Memory B cell (primary cell): Measurements from ENCODE around the gene SEMA7A.

Source experiments
- ATAC-seq: fragments of 150-1000 bp; cut with Tn5 transposase; 2 replicates; pipeline ENCODE4 v1.10.0; 2021; ENCODE audit warnings: low read depth, mild to moderate bottlenecking, moderate library complexity
- DNase-seq, 2 donors: peaks; one replicate each; pipeline ENCODE4 v3.0.0; 2022; ENCODE audit warnings: low spot score in 2 of 2
- H3K27ac Mint-ChIP-seq: one replicate; pipeline ENCODE4 v1.8.0; 2022; ENCODE audit warnings: mild to moderate bottlenecking, moderate library complexity, mixed read lengths
- H3K27me3 Mint-ChIP-seq: one replicate; pipeline ENCODE4 v1.8.0; 2022; ENCODE audit warnings: mixed read lengths
- H3K36me3 Mint-ChIP-seq: one replicate; pipeline ENCODE4 v1.8.0; 2022; ENCODE audit warnings: mild to moderate bottlenecking, mixed read lengths
- H3K4me1 Mint-ChIP-seq: one replicate; pipeline ENCODE4 v1.8.0; 2022; ENCODE audit warnings: mixed read lengths
- H3K4me3 Mint-ChIP-seq: one replicate; pipeline ENCODE4 v1.8.0; 2022; ENCODE audit warnings: mild to moderate bottlenecking, moderate library complexity, mixed read lengths
- H3K9me3 Mint-ChIP-seq: one replicate; pipeline ENCODE4 v1.8.0; 2022; ENCODE audit warnings: mixed read lengths

Gene SEMA7A

DNA sequence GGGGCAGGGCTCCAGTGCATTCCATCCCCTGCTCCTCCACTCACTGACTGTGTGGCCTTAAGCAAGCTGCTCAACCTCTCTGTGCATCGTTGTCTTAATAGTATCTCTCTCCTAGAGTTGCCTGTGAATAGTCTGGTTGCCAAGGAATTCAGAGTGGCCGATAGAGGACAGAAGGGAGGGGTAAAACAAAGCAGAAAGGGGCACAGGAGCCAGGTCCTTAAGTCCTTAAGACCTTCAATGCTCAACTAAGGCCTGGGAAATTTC lies 52.6 kb downstream of the SEMA7A start:
- Mint-ChIP-seq H3K27ac (no peak overlapping the region), H3K36me3 (no peaks in the 10 kb centered on the region), H3K4me1 (peaks cover 27% of the 10 kb centered on the region), H3K27me3 (no peaks in the 10 kb centered on the region), H3K4me3 (no peak overlapping the region), H3K9me3 (no peaks in the 10 kb centered on the region)
- ATAC-seq (no peak), DNase-seq (no peak)

DNA sequence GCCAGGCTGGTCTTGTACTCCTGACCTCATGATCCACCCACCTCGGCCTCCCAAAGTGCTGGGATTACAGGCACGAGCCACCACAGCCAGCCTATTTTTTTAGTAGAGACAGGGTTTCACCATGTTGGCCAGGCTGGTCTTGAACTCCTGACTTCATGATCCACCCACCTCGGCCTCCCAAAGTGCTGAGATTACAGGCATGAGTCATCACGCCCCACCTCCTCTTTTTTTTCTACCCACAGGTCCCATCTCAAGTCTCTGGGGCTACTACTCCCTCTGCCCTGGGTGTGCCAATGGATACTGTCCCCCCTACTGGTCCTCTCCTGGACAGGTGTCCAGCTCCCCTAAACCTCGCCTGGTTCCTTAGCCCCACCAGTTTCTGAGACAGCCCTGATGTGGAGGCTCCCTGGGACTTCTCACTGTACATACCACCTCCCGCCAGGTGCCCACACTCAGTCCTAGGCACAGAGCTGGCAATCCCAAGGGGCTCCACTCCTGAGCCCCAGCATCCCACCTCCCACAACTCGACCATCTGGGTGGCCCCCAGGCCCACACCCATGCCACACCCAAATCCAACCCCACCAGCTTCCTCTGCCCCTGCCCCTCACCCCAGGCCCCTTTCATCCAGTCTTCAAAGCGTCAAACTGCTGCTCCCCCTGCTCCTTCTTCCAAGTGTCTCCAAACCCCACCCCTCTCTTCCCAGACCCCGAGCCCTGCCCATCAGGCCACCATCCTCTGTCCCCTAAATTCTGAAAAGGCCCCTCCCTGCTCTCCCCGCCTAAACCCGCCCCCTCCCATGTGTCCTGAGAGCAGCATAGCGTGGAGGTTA lies 53.2 kb downstream of the SEMA7A start:
- H3K4me1 Mint-ChIP-seq = peaks cover 25% of the 10 kb centered on the region
- H3K27ac Mint-ChIP-seq = peak overlapping the region; percentile 70
- no peak for ATAC-seq
- no peaks in the 10 kb centered on the region for H3K36me3 Mint-ChIP-seq
- no peaks in the 10 kb centered on the region for H3K9me3 Mint-ChIP-seq
- no peak overlapping the region for H3K4me3 Mint-ChIP-seq
- no peak for DNase-seq
- no peaks in the 10 kb centered on the region for H3K27me3 Mint-ChIP-seq

DNA sequence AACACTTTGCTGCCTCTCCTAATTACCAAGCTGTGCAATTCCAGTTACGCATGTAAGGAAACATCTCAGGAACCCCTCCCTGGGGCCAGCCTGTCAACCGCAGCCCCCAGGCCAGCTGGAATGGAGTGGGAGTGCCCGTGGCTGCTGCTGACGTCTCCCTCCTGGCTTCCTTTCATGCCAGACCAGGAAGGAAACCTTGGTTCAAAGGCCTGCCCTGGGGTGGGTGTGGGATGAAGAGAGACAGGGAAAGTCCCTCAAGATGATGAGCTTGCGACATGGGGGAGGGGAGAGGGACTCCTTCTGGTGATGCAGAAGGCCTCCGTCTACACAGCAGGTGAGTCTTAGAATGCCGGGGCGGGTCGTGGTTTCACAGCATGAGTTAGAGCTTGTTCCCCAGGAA lies 54.9 kb downstream of the SEMA7A start:
- peaks cover 21% of the 10 kb centered on the region for H3K4me1 Mint-ChIP-seq
- no peak for ATAC-seq
- no peak overlapping the region for H3K4me3 Mint-ChIP-seq

DNA sequence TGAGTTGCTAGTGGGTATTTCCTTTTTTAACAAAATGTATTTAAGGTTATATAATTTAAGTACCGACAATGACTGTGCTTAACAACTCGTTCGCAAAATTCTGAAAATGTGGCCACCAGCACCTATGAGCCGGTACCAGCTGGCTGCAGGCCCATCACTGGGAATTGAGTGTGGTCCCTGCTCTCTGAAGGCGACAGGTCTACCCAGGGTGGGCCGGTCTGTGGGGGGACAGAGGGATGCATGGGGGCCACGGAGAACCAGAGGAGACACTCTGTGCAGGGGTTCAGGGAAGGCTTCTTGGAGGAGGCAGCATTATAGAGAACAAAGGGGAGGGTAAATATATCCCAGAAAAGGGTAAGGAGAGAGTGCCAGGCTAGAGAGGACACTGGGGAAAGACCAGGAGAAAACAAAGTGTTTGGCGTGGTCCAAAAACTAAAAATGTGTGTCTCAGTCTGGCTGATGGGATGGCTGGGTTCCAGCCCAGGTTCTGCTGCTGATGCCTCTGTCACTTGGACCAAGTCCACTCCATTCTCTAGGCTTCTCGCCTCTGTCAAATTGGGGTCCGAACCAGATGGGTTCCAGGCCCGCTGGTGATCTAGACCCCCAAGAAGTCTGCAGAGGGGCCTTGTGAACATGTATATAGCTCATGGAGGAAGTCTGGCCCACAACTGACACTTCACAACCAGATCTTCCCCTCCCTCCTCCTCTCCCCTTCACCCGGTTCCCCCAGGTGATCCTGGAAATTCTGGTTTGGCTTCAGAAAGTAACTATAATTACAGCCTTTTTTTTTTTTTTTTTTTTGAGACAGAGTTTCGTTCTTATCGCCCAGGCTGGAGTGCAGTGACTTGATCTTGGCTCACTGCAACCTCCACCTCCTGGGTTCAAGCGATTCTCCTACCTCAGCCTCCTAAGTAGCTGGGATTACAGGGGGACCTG lies 55.7 kb downstream of the SEMA7A start:
- no peak overlapping the region for H3K4me3 Mint-ChIP-seq
- no peaks in the 10 kb centered on the region for H3K9me3 Mint-ChIP-seq
- H3K36me3 Mint-ChIP-seq = no peaks in the 10 kb centered on the region
- no peak for ATAC-seq
- no peaks in the 10 kb centered on the region for H3K27me3 Mint-ChIP-seq
- H3K4me1 Mint-ChIP-seq = peaks cover 19% of the 10 kb centered on the region
- no peak overlapping the region for H3K27ac Mint-ChIP-seq
- DNase-seq = no peak

More for the DNA sequence above, 54.9 kb downstream of the SEMA7A start:
- no peak overlapping the region for H3K27ac Mint-ChIP-seq
- no peak for DNase-seq
- no peaks in the 10 kb centered on the region for H3K9me3 Mint-ChIP-seq
- no peaks in the 10 kb centered on the region for H3K27me3 Mint-ChIP-seq
- H3K36me3 Mint-ChIP-seq = no peaks in the 10 kb centered on the region

DNA sequence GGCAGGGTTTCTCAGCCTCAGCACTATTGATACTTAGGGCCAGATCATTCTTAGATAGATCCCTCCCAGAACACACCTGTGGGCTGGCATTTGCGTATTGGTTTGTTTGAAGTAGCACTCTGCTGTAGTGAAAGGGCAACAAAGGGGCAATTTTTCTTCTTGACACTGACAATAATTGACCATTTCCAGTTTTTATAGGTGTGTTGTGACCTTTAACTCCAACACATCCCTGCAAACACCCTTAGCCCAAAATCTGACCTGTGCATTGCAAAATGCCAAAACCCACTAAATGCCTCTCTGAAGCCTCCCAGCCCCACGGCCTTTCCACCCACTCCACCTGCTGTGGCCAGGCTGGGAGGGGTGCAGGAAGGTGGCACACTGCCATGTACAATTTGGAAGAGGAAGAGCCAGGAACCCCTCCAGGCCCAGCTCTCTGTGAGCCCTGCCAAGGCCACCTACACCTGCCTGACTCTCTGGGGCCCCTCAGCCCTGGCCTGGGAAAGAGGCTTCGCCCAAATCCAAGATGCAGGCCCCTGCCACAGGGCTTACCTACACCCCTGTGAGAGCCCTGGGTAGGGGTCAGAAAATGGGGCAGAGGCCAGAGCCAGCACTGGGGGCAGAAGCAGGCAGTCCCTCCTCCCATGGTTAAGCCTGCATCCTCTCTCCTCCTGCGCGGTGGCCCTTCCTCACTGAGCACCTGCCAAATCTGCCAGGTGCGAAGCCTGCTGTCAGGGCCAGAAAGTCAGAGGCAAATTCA lies 56.8 kb downstream of the SEMA7A start:
- H3K4me1 Mint-ChIP-seq = peaks cover 11% of the 10 kb centered on the region
- DNase-seq (no peak), ATAC-seq (no peak)
- H3K27ac Mint-ChIP-seq = no peak overlapping the region
- no peaks in the 10 kb centered on the region for H3K9me3 Mint-ChIP-seq
- H3K4me3 Mint-ChIP-seq = no peak overlapping the region
- no peaks in the 10 kb centered on the region for H3K36me3 Mint-ChIP-seq
- H3K27me3 Mint-ChIP-seq = no peaks in the 10 kb centered on the region

DNA sequence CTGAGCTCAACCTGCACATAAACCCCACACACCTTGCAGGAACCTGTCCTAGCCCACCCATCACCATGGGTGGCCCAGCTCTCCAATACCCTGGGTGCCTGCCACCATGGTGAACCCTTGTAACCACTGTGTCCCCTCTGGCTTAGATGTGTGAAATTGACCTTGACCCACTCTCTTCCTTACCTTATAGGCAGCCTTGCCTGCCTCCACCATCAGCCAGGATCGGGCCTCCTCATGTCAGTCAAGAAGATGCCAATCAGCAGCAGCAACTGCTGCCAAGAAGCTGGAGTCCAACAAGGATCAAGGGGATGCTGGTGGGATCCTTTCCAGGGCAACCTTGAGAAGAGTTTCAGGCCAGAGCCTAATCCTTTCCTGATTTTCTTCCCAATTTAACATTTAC lies 57.5 kb downstream of the SEMA7A start:
- Mint-ChIP-seq H3K4me1 (peaks cover 11% of the 10 kb centered on the region), H3K27me3 (no peaks in the 10 kb centered on the region), H3K4me3 (no peak overlapping the region), H3K27ac (no peak overlapping the region), H3K36me3 (no peaks in the 10 kb centered on the region), H3K9me3 (no peaks in the 10 kb centered on the region)
- DNase-seq (no peak), ATAC-seq (no peak)

DNA sequence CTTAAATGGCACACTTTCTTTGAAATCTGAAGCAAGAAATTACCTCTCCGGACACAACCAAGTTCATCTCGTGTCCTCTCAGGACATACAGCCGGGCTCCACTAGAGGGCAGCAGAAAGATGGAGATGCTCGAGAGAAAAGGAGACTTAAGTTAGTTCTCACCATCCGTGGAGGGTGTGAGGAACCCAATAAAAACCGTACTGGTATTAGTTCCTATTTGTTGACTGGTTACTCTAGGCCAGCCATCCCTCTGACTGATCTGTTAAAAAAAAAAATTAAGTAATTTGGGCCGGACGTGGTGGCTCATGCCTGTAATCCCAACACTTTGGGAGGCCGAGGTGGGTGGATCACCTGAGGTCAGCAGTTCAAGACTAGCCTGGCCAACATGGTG lies 58.5 kb downstream of the SEMA7A start:
- Mint-ChIP-seq H3K4me3 (peak overlapping the region; percentile 89), H3K36me3 (no peaks in the 10 kb centered on the region), H3K9me3 (no peaks in the 10 kb centered on the region), H3K27ac (peak overlapping the region; percentile 51), H3K4me1 (peaks cover 11% of the 10 kb centered on the region), H3K27me3 (peaks cover under 1% of the 10 kb centered on the region)
- ATAC-seq = peak; percentile 32
- DNase-seq = peak; percentile 83 to 88

DNA sequence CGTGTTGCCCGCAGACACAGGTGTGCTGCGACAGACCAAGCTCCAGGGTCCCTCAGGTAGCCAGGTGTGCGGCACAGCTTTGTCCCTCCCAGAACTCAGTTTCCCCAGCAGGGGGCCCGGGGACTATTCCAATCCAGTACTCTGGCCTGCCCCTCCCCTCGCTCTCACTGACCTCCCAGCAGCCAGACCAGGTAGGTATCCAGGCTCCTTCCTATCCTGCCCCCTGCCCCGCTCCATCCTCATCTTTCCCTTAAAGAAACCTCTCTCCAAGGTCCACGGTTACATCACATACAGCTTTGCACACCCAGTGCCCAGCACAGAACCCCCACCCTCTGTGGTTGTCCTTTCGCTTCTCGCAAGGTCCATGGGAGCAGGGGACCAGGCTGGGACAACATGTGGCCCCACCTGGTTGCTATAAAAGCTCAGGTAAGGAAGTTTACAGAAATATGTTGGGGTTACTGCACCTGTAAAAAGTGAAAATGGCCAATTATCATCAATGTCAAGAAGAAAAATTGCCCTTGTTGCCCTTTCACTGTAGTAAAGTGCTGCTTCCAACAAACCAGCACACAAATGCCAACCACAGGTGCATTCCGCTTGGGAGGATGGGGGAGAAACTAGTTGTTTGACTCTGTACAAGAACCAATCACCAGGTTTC lies 59.0 kb downstream of the SEMA7A start:
- Mint-ChIP-seq H3K36me3 (no peaks in the 10 kb centered on the region), H3K4me3 (peak overlapping the region; percentile 89), H3K27me3 (peaks cover 3% of the 10 kb centered on the region), H3K4me1 (peaks cover 11% of the 10 kb centered on the region), H3K9me3 (no peaks in the 10 kb centered on the region), H3K27ac (peak overlapping the region; percentile 51)
- ATAC-seq (no peak), DNase-seq (no peak)

DNA sequence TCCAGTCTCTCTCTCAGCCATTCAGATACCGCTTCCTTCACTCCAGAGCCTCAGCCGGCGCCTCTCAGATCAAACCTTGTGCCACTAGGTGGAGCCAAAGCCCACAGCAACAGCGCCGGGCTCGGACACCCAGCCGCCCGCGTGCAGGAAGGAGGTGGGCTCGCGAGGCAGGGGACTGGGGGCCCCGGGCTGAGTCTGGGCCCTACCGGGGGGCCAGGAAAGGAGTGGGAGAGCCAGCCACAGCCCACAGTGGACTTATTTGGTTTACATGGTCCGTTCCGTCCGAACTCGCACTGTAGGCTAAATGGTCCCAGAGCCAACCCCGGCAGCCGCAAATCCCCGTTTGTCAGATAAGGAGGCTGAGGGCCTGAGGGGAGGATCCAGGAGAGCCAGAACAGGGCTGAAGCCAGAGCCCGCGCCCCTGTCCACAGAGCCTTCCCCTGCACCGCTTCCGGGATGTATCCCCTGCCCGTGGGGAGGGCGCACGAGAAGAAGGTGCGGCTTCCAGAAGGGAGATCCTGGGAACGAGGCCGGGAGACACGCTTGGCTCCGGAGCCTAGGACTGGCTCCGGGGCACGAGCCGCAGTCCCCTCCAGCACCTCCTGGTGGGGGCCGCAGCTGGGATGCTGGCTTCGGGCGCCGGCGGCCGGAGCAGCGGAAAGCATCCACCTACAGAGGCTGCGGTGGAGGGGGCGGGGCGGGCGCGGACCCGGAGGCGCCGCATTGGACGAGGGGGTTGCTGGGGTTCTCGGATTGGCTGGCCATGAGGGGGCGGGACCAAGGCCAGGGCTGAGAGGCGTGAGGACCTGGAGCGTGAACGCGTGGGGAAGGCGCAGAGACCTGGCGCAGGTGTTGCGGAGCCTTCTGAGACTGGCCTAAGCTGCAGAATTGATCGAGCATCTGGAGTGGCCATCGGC lies 59.8 kb downstream of the SEMA7A start:
- ATAC-seq (peak; percentile 88), DNase-seq (peak; percentile 90 to 92)
- Mint-ChIP-seq H3K27me3 (peaks cover 3% of the 10 kb centered on the region), H3K4me1 (peaks cover 11% of the 10 kb centered on the region), H3K4me3 (peak overlapping the region; percentile 89), H3K36me3 (no peaks in the 10 kb centered on the region), H3K27ac (peak overlapping the region; percentile 62), H3K9me3 (no peaks in the 10 kb centered on the region)

DNA sequence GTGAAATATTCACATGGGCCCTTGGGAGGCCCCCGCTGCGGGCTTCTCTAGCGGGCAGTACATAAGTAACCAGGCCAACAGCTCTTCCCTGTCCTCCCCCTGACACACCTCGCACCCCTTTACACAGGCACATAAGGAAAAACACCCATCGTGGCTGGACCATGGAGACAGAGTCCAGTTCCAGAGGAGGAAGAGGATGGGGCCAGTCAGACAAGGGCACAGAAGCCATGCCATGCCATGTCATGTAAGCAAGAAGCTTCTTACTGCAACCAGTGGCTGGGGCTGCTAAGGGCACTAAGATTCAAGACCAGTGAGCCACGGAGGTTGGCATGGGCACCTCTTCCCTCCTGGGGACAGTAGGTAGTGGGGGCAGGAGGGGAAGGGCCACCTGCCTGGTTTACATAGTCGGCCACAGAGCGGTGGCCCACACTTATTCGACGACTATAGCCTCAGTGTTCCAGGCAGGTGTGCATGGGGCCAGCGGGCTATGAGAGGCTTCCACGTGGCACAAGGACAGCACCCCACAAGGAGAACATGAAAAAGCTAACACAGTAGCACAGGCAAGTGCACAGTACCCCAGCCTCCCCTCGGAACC lies 60.6 kb downstream of the SEMA7A start:
- Mint-ChIP-seq H3K27ac (no peak overlapping the region), H3K4me3 (peak overlapping the region; percentile 89), H3K4me1 (peaks cover 11% of the 10 kb centered on the region), H3K27me3 (peaks cover 4% of the 10 kb centered on the region), H3K36me3 (no peaks in the 10 kb centered on the region), H3K9me3 (no peaks in the 10 kb centered on the region)
- no peak for ATAC-seq
- no peak for DNase-seq

DNA sequence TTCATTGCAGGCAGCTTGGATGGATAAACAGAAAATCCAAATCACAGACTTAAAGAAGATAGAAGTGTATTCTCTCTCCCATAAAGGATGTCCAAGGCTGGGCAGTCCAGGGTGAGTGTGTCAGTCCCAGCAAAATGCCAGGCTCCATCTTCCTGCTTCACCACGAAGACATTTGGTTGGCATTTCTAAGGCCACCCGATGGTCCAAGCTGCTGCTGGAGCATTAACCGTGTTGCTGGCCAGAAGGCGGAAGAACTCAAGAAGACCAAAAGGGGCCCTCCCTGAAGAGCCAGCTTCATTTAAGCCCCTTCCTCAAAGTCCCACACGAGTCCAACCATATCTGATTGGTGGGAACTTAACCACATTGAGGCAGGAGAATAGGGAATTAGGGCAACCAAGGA lies 63.3 kb downstream of the SEMA7A start:
- ATAC-seq (no peak), DNase-seq (no peak)
- Mint-ChIP-seq H3K9me3 (no peaks in the 10 kb centered on the region), H3K27ac (no peak overlapping the region), H3K27me3 (peaks cover 5% of the 10 kb centered on the region), H3K36me3 (no peaks in the 10 kb centered on the region), H3K4me3 (no peak overlapping the region), H3K4me1 (peaks cover 11% of the 10 kb centered on the region)

DNA sequence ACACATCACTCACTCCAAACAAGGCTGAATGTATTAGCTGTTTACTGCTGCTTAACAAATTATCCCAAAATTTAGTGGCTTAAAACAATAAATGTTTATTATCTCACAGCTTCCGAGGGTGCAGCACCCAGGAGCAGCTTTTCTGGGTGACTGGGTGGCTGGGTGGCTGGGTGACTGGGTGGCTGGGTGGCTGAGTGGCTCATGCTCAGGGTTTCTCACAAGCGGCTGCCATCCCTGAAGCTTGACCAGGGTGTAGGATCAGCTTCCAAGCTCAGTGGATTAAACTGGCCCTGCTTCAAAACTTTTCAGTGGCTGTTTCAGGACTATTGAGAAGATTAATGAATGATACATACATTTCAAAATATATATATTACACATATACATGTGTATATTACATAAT lies 64.0 kb downstream of the SEMA7A start:
- ATAC-seq (no peak), DNase-seq (no peak)
- no peak overlapping the region for H3K4me3 Mint-ChIP-seq
- peaks cover 5% of the 10 kb centered on the region for H3K27me3 Mint-ChIP-seq
- no peak overlapping the region for H3K27ac Mint-ChIP-seq
- peaks cover 5% of the 10 kb centered on the region for H3K4me1 Mint-ChIP-seq
- H3K9me3 Mint-ChIP-seq = no peaks in the 10 kb centered on the region
- H3K36me3 Mint-ChIP-seq = no peaks in the 10 kb centered on the region
